ENCODE measurements around the gene EIF2B4.

Gene EIF2B4

GRCh38 chr2:27315122-27315521, 55.0 kb downstream of the EIF2B4 start:
- H3K36me3 ChIP-seq (ENCODE audit: low read depth), result no peaks in the 10 kb centered on the region
- no peaks in the 10 kb centered on the region for H3K27me3 ChIP-seq (ENCODE audit: insufficient read depth, poor library complexity, severe bottlenecking)
- no peak overlapping the region for H3K4me3 ChIP-seq (ENCODE audit: severe bottlenecking)
- no peaks in the 10 kb centered on the region for H3K4me1 ChIP-seq (ENCODE audit: insufficient read depth, poor library complexity, severe bottlenecking)
- no peak for TF ChIP-seq CTCF (IDR thresholded peaks at IDR 0.05; ENCODE audit: poor library complexity, severe bottlenecking)
- DNase-seq (ENCODE audit: low spot score) (no peak), ATAC-seq (ENCODE audit: low read depth) (no peak)
- H3K27ac ChIP-seq (ENCODE audit: poor library complexity, severe bottlenecking), result no peak overlapping the region
- no peaks in the 10 kb centered on the region for H3K9me3 ChIP-seq (ENCODE audit: severe bottlenecking)

GRCh38 chr2:27314709-27315108, 55.4 kb downstream of the EIF2B4 start:
- no peak overlapping the region for H3K27ac ChIP-seq (ENCODE audit: poor library complexity, severe bottlenecking)
- no peak for DNase-seq (ENCODE audit: low spot score)

More at GRCh38 chr2:27314709-27315108, 55.4 kb downstream of the EIF2B4 start:
- ATAC-seq (ENCODE audit: low read depth), result no peak
- Histone ChIP-seq H3K27me3 (ENCODE audit: insufficient read depth, poor library complexity, severe bottlenecking) (no peaks in the 10 kb centered on the region), H3K9me3 (ENCODE audit: severe bottlenecking) (no peaks in the 10 kb centered on the region), H3K4me3 (ENCODE audit: severe bottlenecking) (no peak overlapping the region), H3K36me3 (ENCODE audit: low read depth) (no peaks in the 10 kb centered on the region), H3K4me1 (ENCODE audit: insufficient read depth, poor library complexity, severe bottlenecking) (no peaks in the 10 kb centered on the region)
- no peak for TF ChIP-seq CTCF (IDR thresholded peaks at IDR 0.05; ENCODE audit: poor library complexity, severe bottlenecking)

All from RWPE2 (cell line).